CD14-positive monocyte (primary cell): ENCODE data around the gene FGFR2. TPM values are rescaled to one million over a fixed set of nuclear protein-coding genes. Genes with fewer than 3 reads are reported as not detected.

Experiments used
- DNase-seq, 3 donors: peaks; one replicate each; pipeline ENCODE4 v3.0.0-alpha.2; 2011 to 2022
- H2AFZ ChIP-seq: 2 replicates; pipeline ENCODE4 v1.6.0; 2012; ENCODE audit warnings: mild to moderate bottlenecking, low read depth, low read length, inconsistent platforms; ENCODE audit not compliant: insufficient read depth, poor library complexity, severe bottlenecking
- H3K27ac ChIP-seq, 2 donors: 1 replicate in 1 of 2; 2 replicates in 1 of 2; pipeline ENCODE4 v1.5.1; 2012 to 2013; ENCODE audit warnings: low read length in 2 of 2, control low read depth in 1 of 2, inconsistent platforms in 1 of 2, low read depth in 1 of 2, mild to moderate bottlenecking in 1 of 2
- H3K27me3 ChIP-seq, 2 donors: one replicate each; pipeline versions ENCODE4 v1.6.0 to v1.6.1; 2011 to 2013; ENCODE audit warnings: low read length in 2 of 2; ENCODE audit not compliant: control insufficient read depth in 2 of 2, insufficient read depth in 2 of 2
- H3K36me3 ChIP-seq, 2 donors: replicated peaks in 1 of 2; 1 replicate in 1 of 2; 2 replicates in 1 of 2; pipeline versions ENCODE4 v1.5.1 to v1.6.1; 2012 to 2013; ENCODE audit warnings: low read length in 2 of 2, control low read depth in 1 of 2, inconsistent platforms in 1 of 2, mild to moderate bottlenecking in 1 of 2; ENCODE audit not compliant: insufficient read depth in 2 of 2, control insufficient read depth in 1 of 2
- H3K4me1 ChIP-seq, 2 donors: 1 replicate in 1 of 2; 2 replicates in 1 of 2; pipeline versions ENCODE4 v1.5.1 to v1.6.1; 2012 to 2013; ENCODE audit warnings: low read length in 2 of 2, control low read depth in 1 of 2, inconsistent platforms in 1 of 2, mild to moderate bottlenecking in 1 of 2, moderate library complexity in 1 of 2; ENCODE audit not compliant: insufficient read depth in 2 of 2, control insufficient read depth in 1 of 2
- H3K4me2 ChIP-seq: replicated peaks from 2 replicates; pipeline ENCODE3; 2012; ENCODE audit warnings: low read length, moderate library complexity, mild to moderate bottlenecking; ENCODE audit not compliant: poor library complexity, severe bottlenecking; ENCODE audit errors: extremely low read depth
- H3K4me3 ChIP-seq, 3 experiments: fragments of 200-600 bp in 1 of 3; sonication (generic) in 1 of 3; replicated peaks in 1 of 3; 1 replicate in 2 of 3; 2 replicates in 1 of 3; pipeline ENCODE4 v1.5.1; 2011 to 2013; ENCODE audit warnings: low read length in 3 of 3, mild to moderate bottlenecking in 3 of 3, control low read depth in 2 of 3, low read depth in 2 of 3, inconsistent platforms in 1 of 3, moderate library complexity in 1 of 3
- H3K79me2 ChIP-seq: 2 replicates; pipeline ENCODE4 v1.6.0; 2012; ENCODE audit warnings: mild to moderate bottlenecking, control low read depth, inconsistent platforms, low read length, moderate library complexity; ENCODE audit not compliant: insufficient read depth
- H3K9ac ChIP-seq: 2 replicates; pipeline ENCODE4 v1.6.0; 2017; ENCODE audit warnings: low read length, mild to moderate bottlenecking; ENCODE audit not compliant: insufficient read depth, poor library complexity, severe bottlenecking
- H3K9me3 ChIP-seq, 2 donors: replicated peaks in 1 of 2; 1 replicate in 1 of 2; 2 replicates in 1 of 2; pipeline versions ENCODE4 v1.5.1 to v1.6.1; 2012 to 2013; ENCODE audit warnings: low read length in 2 of 2, control low read depth in 1 of 2; ENCODE audit not compliant: control insufficient read depth in 1 of 2, insufficient read depth in 1 of 2
- H4K20me1 ChIP-seq: 2 replicates; pipeline ENCODE4 v1.6.0; 2012; ENCODE audit warnings: mild to moderate bottlenecking, low read length, control low read depth, moderate library complexity; ENCODE audit not compliant: insufficient read depth
- H3K27ac Mint-ChIP-seq, 7 donors: one replicate each; pipeline ENCODE4 v1.8.0; 2020; ENCODE audit warnings: mild to moderate bottlenecking in 7 of 7, mixed read lengths in 7 of 7, moderate library complexity in 6 of 7, inconsistent platforms in 2 of 7
- H3K27me3 Mint-ChIP-seq, 3 donors: one replicate each; pipeline ENCODE4 v1.8.0; 2021 to 2022; ENCODE audit warnings: low read depth in 3 of 3, mild to moderate bottlenecking in 3 of 3, mixed read lengths in 3 of 3, moderate library complexity in 3 of 3, inconsistent platforms in 1 of 3
- H3K36me3 Mint-ChIP-seq, 2 donors: one replicate each; pipeline ENCODE4 v1.8.0; 2020; ENCODE audit warnings: mixed read lengths in 2 of 2, inconsistent platforms in 1 of 2, mild to moderate bottlenecking in 1 of 2
- H3K4me1 Mint-ChIP-seq: one replicate; pipeline ENCODE4 v1.8.0; 2020; ENCODE audit warnings: mild to moderate bottlenecking, mixed read lengths
- H3K4me3 Mint-ChIP-seq, 2 donors: one replicate each; pipeline ENCODE4 v1.8.0; 2020; ENCODE audit warnings: mild to moderate bottlenecking in 2 of 2, mixed read lengths in 2 of 2, moderate library complexity in 1 of 2
- H3K9me3 Mint-ChIP-seq, 7 donors: one replicate each; pipeline ENCODE4 v1.8.0; 2020 to 2022; ENCODE audit warnings: mixed read lengths in 7 of 7, mild to moderate bottlenecking in 6 of 7, moderate library complexity in 6 of 7, inconsistent platforms in 2 of 7
- WGBS: methylation state at CpG from one replicate; pipeline ENCODE4 v1.1.5; 2013; ENCODE audit warnings: missing lambda C conversion rate; ENCODE audit not compliant: insufficient coverage; 5-methylcytosine and 5-hydroxymethylcytosine counted together
- intact Hi-C, 2 donors: fragments of 100-400 bp; cut with micrococcal nuclease; formaldehyde crosslinking; loops; one replicate each; pipeline versions ENCODE4 v1.15.0 to v1.15.1; 2023
- polyA plus RNA-seq, 3 donors: library from polyadenylated mRNA; depleted of rRNA in 1 of 3; unstranded in 2 of 3; stranded (reverse) in 1 of 3; fragments of 300-500 nt in 2 of 3; fragments of >200 nt in 1 of 3; fragmentation: Illumina TruSeq in 2 of 3; gene quantifications; 1 replicate in 2 of 3; 2 replicates in 1 of 3; pipeline ENCODE4 v1.2.3, GENCODE V29; 2012 to 2021
- TF ChIP-seq, protein P1 (sequence below): fragments of 200-600 bp; IDR thresholded peaks from one replicate; pipeline ENCODE4 v1.8.0; 2022; ENCODE audit warnings: antibody characterized with exemption, mild to moderate bottlenecking

Gene FGFR2
- polyA plus RNA-seq, 3 donors = not detected

DNA sequence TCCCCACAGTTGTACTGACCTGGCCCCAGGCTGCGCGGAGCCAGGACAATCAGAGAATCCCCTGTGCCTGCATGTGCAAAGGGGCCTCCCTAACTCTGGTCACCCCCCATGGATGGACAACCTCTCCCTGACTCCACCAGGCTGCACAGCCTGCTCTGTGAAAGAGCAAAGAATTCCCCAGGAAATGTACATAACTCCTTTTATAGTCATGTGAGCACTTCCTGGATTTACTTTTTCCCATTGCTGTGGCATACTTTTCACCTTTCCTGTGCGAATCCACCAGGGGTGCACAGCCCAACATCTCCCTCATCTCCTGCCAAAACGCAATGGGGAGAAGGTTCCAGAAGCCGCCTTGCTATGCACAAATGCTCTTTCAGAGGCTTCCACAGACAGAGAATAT, 27.9 kb downstream of the FGFR2 start:
- Histone ChIP-seq H3K79me2 (no peaks in the 10 kb centered on the region), H3K27me3 (no peaks in the 10 kb centered on the region), H4K20me1 (no peaks in the 10 kb centered on the region), H3K9ac (no peak overlapping the region), H3K4me2 (no peak overlapping the region), H3K4me1 (no peaks in the 10 kb centered on the region), H3K36me3 (no peaks in the 10 kb centered on the region), H2AFZ (no peak overlapping the region), H3K9me3 (no peaks in the 10 kb centered on the region), H3K27ac (no peak overlapping the region), H3K4me3 (no peak overlapping the region)
- Mint-ChIP-seq H3K27me3 (peaks cover 1 to 5% (median 4%) of the 10 kb centered on the region in 3 donors), H3K4me1 (no peaks in the 10 kb centered on the region), H3K4me3 (no peak overlapping the region), H3K36me3 (no peaks in the 10 kb centered on the region), H3K9me3 (peaks cover 0 to 8% (median 0%) of the 10 kb centered on the region in 7 donors), H3K27ac (peak overlapping the region in 1 of 7 donors; percentile 66)
- intact Hi-C loops = no loop called here
- TF ChIP-seq, protein P1, sequence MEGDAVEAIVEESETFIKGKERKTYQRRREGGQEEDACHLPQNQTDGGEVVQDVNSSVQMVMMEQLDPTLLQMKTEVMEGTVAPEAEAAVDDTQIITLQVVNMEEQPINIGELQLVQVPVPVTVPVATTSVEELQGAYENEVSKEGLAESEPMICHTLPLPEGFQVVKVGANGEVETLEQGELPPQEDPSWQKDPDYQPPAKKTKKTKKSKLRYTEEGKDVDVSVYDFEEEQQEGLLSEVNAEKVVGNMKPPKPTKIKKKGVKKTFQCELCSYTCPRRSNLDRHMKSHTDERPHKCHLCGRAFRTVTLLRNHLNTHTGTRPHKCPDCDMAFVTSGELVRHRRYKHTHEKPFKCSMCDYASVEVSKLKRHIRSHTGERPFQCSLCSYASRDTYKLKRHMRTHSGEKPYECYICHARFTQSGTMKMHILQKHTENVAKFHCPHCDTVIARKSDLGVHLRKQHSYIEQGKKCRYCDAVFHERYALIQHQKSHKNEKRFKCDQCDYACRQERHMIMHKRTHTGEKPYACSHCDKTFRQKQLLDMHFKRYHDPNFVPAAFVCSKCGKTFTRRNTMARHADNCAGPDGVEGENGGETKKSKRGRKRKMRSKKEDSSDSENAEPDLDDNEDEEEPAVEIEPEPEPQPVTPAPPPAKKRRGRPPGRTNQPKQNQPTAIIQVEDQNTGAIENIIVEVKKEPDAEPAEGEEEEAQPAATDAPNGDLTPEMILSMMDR = no peak
- no peak for DNase-seq
- WGBS = 76% methylated on average over 4 of the region's 5 CpGs

DNA sequence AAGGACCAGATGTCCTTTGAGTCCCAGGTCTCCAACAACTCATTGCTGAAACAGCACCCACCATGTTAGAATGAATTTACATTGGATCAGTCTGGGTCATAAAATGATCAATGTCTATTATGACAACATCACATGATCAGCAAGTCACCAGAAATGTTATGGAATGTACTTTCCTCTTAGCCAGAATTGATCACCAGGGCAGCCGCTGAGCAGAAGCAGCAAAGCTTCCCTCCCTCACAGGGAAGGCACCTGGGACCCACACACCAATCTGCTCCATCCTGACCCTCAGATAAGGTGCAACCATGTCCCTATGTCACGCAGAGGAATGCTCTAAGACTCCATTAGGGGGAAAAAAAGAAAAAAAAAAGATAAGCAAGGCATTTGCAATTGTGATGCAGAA, 30.0 kb downstream of the FGFR2 start:
- no peaks in the 10 kb centered on the region for H3K4me1 Mint-ChIP-seq

More for the DNA sequence above, 30.0 kb downstream of the FGFR2 start:
- Histone ChIP-seq H4K20me1 (no peaks in the 10 kb centered on the region), H3K27me3 (no peaks in the 10 kb centered on the region), H3K9me3 (no peaks in the 10 kb centered on the region), H3K4me1 (no peaks in the 10 kb centered on the region), H3K27ac (no peak overlapping the region), H3K9ac (no peak overlapping the region), H3K4me2 (no peak overlapping the region), H3K4me3 (no peak overlapping the region), H3K36me3 (no peaks in the 10 kb centered on the region), H2AFZ (no peak overlapping the region), H3K79me2 (no peaks in the 10 kb centered on the region)
- no peaks in the 10 kb centered on the region for H3K36me3 Mint-ChIP-seq
- no peak for DNase-seq
- intact Hi-C loops = no loop called here
- no peak overlapping the region for H3K4me3 Mint-ChIP-seq
- no peak overlapping the region for H3K27ac Mint-ChIP-seq
- H3K9me3 Mint-ChIP-seq = peaks cover 0 to 8% (median 2%) of the 10 kb centered on the region in 7 donors
- H3K27me3 Mint-ChIP-seq = peaks cover 1 to 5% (median 4%) of the 10 kb centered on the region in 3 donors
- TF ChIP-seq, protein P1 = no peak
- 83% methylated on average over 1 of the region's 2 CpGs for WGBS
